Measurements from ENCODE around the gene FAM83B. TPM values are rescaled to one million over a fixed set of nuclear protein-coding genes. Genes with fewer than 3 reads are reported as not detected.

The FAM83B gene
- total and polyA plus RNA-seq, 7 donors = 0.04 to 1.7 (median 0.47) TPM

DNA sequence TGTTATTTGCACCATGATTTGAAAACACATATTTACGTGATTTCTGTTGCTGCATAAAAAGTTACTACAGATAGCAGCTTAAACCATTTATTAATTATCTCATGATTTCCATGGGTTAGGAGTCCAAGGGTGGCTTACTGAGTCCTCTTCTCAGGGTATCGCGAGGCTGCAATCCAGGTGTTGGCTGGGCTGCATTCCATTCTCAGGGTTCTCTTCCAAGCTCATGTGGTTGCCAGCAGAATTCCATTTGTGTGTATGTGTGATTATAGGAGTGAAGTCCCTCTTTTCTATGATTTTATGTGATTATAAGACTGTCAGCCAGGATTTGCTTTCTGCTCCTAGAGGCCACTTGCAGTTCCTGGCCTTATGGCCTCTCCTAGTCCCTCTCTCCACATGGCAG is 135.1 kb downstream of the FAM83B start:
- no peak for TF ChIP-seq CTCF (IDR thresholded peaks at IDR 0.05)
- peaks cover 5% of the 10 kb centered on the region for H3K9me3 ChIP-seq
- no peaks in the 10 kb centered on the region for H3K4me1 ChIP-seq
- 47 to 51% (median 49%) methylated on average over 3 of the region's 3 CpGs for WGBS, 3 donors
- no peak for ATAC-seq
- no peaks in the 10 kb centered on the region for H3K36me3 ChIP-seq (ENCODE audit: insufficient read depth in 1 of 2, low read depth in 1 of 2)
- no peak overlapping the region for H3K27ac ChIP-seq
- intact Hi-C loops (cut with DNase I) = no loop called here
- no peak overlapping the region for H3K4me3 ChIP-seq
- no peak for DNase-seq
- no peaks in the 10 kb centered on the region for H3K27me3 ChIP-seq (ENCODE audit: insufficient read depth in 3 of 3, low read length in 2 of 3)

- DNase-seq (no peak), ATAC-seq (no peak)
- H3K9me3 ChIP-seq = peaks cover 9% of the 10 kb centered on the region
- intact Hi-C loops (cut with DNase I) = no loop called here
- no peak overlapping the region for H3K27ac ChIP-seq
- TF ChIP-seq CTCF (IDR thresholded peaks at IDR 0.05) = no peak
- no peaks in the 10 kb centered on the region for H3K36me3 ChIP-seq (ENCODE audit: insufficient read depth in 1 of 2, low read depth in 1 of 2)
- H3K4me1 ChIP-seq = no peaks in the 10 kb centered on the region
- H3K27me3 ChIP-seq (ENCODE audit: insufficient read depth in 3 of 3, low read length in 2 of 3) = no peaks in the 10 kb centered on the region
- H3K4me3 ChIP-seq = no peak overlapping the region
Observed at GRCh38 chr6:54987633-54988290, 141.2 kb downstream of the FAM83B start.

GRCh38 chr6:54988576-54988975 is 142.0 kb downstream of the FAM83B start:
- Histone ChIP-seq H3K9me3 (peaks cover 8% of the 10 kb centered on the region), H3K36me3 (ENCODE audit: insufficient read depth in 1 of 2, low read depth in 1 of 2) (no peaks in the 10 kb centered on the region), H3K27ac (no peak overlapping the region), H3K4me1 (no peaks in the 10 kb centered on the region), H3K4me3 (no peak overlapping the region), H3K27me3 (ENCODE audit: insufficient read depth in 3 of 3, low read length in 2 of 3) (no peaks in the 10 kb centered on the region)
- TF ChIP-seq CTCF (IDR thresholded peaks at IDR 0.05) = no peak
- intact Hi-C loops (cut with DNase I) = no loop called here
- no peak for DNase-seq
- no peak for ATAC-seq

DNA sequence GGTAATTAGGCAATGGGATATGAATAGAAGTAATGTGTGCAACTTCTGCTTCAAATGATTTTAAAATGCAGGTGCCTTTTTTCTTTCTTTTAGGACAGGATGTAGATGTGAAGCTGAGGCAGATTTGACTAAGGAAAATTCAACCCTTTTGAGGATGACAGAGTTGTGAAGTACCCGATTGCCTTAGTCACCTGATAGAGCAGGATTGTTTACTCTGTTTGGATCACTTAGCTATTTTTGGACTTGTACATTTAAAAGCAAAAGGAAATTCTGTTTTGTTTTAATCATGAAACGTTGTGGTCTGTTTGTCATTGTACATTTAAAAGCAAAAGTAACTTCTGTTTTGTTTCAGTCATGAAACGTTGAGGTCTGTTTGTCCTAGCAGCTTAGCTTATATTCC is 143.4 kb downstream of the FAM83B start:
- intact Hi-C loops (cut with DNase I) = no loop called here
- DNase-seq (no peak), ATAC-seq (no peak)
- Histone ChIP-seq H3K36me3 (ENCODE audit: insufficient read depth in 1 of 2, low read depth in 1 of 2) (no peaks in the 10 kb centered on the region), H3K9me3 (peaks cover 5% of the 10 kb centered on the region), H3K4me3 (no peak overlapping the region), H3K27ac (no peak overlapping the region), H3K27me3 (ENCODE audit: insufficient read depth in 3 of 3, low read length in 2 of 3) (no peaks in the 10 kb centered on the region), H3K4me1 (no peaks in the 10 kb centered on the region)
- no peak for TF ChIP-seq CTCF (IDR thresholded peaks at IDR 0.05)
- WGBS, 3 donors = 38 to 41% (median 39%) methylated on average over 3 of the region's 3 CpGs
